ENCODE measurements around the gene ELOF1. TPM values are rescaled to one million over a fixed set of nuclear protein-coding genes. Genes with fewer than 3 reads are reported as not detected.

The ELOF1 gene
- total and polyA plus RNA-seq, 2 of the 13 experiments (the other 11 are each of a cell fraction or from before 2014, with no cell fraction given): 14.5 to 43.2 TPM

- CTCF ChIA-PET (ENCODE audit: low intra/inter-chr PET ratio, low total read pairs): no interaction called here
- intact Hi-C loops (cut with micrococcal nuclease; ENCODE audit: unreplicated experiment): no loop called here
These were observed 4.5 kb upstream of the ELOF1 start for GRCh38 chr19:11563532-11563931.

More at GRCh38 chr19:11563532-11563931, 4.5 kb upstream of the ELOF1 start:
- ATAC-seq: no peak
- Histone ChIP-seq H3K4me3 (replicated peaks in 1 of 3; ENCODE audit: insufficient read depth in 1 of 3, low read depth in 2 of 3, low read length in 3 of 3) (no peak overlapping the region), H3K36me3 (replicated peaks in 1 of 2; ENCODE audit: control insufficient read depth in 1 of 2, insufficient read depth in 2 of 2, low read length in 2 of 2) (no peaks in the 10 kb centered on the region), H3K4me2 (ENCODE audit: low read depth, low read length) (no peak overlapping the region), H3K79me2 (ENCODE audit: insufficient read depth, low read length) (peaks cover 7% of the 10 kb centered on the region), H3K4me1 (ENCODE audit: insufficient read depth, low read length) (peaks cover 13% of the 10 kb centered on the region), H3K27ac (ENCODE audit: extremely low read length, insufficient read depth, low read length) (no peak overlapping the region), H3K9ac (ENCODE audit: insufficient read depth, low read depth, low read length) (no peak overlapping the region), H3K27me3 (ENCODE audit: control insufficient read depth in 1 of 2, insufficient read depth in 2 of 2, low read length in 2 of 2) (no peaks in the 10 kb centered on the region), H3K9me3 (ENCODE audit: low read length) (no peaks in the 10 kb centered on the region), H2AFZ (ENCODE audit: low read length) (no peak overlapping the region), H4K20me1 (ENCODE audit: insufficient read depth, low read length) (no peaks in the 10 kb centered on the region)
- in situ Hi-C loops (cut with HindIII; ENCODE audit: extremely low pct_ligation_motif_present, low pct_unique_long_range_greater_than_20kb): no loop called here
- no peak for DNase-seq (ENCODE audit: low spot score)
- FAIRE-seq: no peak
- no peak for TF ChIP-seq SNAPC2 (CRISPR knock-in tag; IDR thresholded peaks at IDR 0.05)
- no peak for TF ChIP-seq ARID3A (IDR thresholded peaks at IDR 0.05; ENCODE audit: low read depth, low read length)
- no peak for TF ChIP-seq ZNF550 (CRISPR knock-in tag; IDR thresholded peaks at IDR 0.05; ENCODE audit: borderline replicate concordance)
- no peak for TF ChIP-seq SSRP1 (CRISPR knock-in tag; IDR thresholded peaks at IDR 0.05)
- no peak for TF ChIP-seq ZFP36L1 (CRISPR knock-in tag; IDR thresholded peaks at IDR 0.05)
- TF ChIP-seq ZBTB14 (CRISPR knock-in tag; IDR thresholded peaks at IDR 0.05): no peak
- TF ChIP-seq RFX5 (IDR thresholded peaks at IDR 0.05; ENCODE audit: low read depth, low read length): no peak
- no TSS peak for BruUV-seq (replicated peaks)
- WGBS (ENCODE audit: low lambda C conversion rate): 98% methylated on average over 8 of the region's 8 CpGs
- POLR2A ChIA-PET: no interaction called here
